ENCODE results near the gene MORN4. TPM values are rescaled to one million over a fixed set of nuclear protein-coding genes. Genes with fewer than 3 reads are reported as not detected.
A peak's percentile ranks its signal among the peaks of the same experiment; 100 is the strongest.

Gene MORN4
- total and polyA plus RNA-seq, 9 of the 15 experiments (the other 6 are each of a cell fraction or from before 2014, with no cell fraction given): 8.3 to 23.9 (median 11.7) TPM

DNA sequence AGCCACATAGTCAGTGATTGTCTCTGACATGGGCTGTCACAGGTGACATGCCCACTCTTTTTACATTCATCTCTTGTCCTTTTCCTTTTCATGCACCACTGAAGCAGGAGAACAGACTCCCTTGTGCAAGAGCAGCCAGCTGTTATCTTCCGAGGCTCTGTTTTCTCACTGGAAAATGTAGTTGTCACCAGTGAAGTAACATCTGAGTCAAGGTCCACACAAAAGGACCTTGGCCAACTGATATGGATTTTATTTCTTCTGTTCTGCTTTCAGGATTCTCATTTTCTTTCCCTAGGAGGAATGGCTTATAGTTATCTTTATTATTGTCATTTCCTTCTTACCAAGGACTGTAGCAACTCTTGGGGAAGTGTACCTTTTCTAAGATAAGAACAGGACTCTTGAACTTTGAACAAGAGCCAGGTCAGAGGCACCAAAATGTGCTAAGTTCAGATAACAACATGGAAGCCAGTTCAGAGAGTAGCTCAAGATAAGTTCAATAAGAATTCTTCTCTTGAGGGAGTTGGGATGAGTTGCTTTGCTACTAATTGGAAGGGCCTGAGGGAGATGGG lies 31.1 kb upstream of the MORN4 start (continued):
- TF ChIP-seq NCOA4 (IDR thresholded peaks at IDR 0.05; ENCODE audit: partially characterized antibody) (peak; percentile 7), JUNB (CRISPR knock-in tag; conservative IDR thresholded peaks at IDR 0.05) (no peak), PPARD (CRISPR knock-in tag; IDR thresholded peaks at IDR 0.05) (no peak), GABPA (tag; conservative IDR thresholded peaks at IDR 0.05; ENCODE audit: low read depth) (no peak), SAP30 (IDR thresholded peaks at IDR 0.05; ENCODE audit: borderline replicate concordance, insufficient read depth, low read depth, low read length, poor library complexity, severe bottlenecking) (no peak), PHB2 (IDR thresholded peaks at IDR 0.05; ENCODE audit: low read depth) (no peak; the same call in 1 of the 2 replicates), ZZZ3 (IDR thresholded peaks at IDR 0.05) (no peak), TOE1 (IDR thresholded peaks at IDR 0.05; ENCODE audit: borderline replicate concordance) (0 out of 2 replicates have a peak, but pooled peaks have one; percentile 51), TOE1 (CRISPR knock-in tag; IDR thresholded peaks at IDR 0.05; ENCODE audit: borderline replicate concordance, low read depth) (no peak), PTRF (tag; IDR thresholded peaks at IDR 0.05) (no peak), ZNF197 (CRISPR knock-in tag; IDR thresholded peaks at IDR 0.05; ENCODE audit: low read depth) (no peak), CCNT2 (IDR thresholded peaks at IDR 0.05; ENCODE audit: borderline replicate concordance, extremely low read depth, insufficient read length, low read depth, low read length) (peak; percentile 87), KLF13 (tag; IDR thresholded peaks at IDR 0.05; ENCODE audit: borderline replicate concordance, low read depth) (no peak), MAFK (IDR thresholded peaks at IDR 0.05; ENCODE audit: low read length) (no peak), RBM34 (IDR thresholded peaks at IDR 0.05; ENCODE audit: borderline replicate concordance, insufficient read depth, low read length) (no peak), YY1 (IDR thresholded peaks at IDR 0.05; ENCODE audit: borderline replicate concordance in 1 of 3, control insufficient read depth in 1 of 3, extremely low read depth in 1 of 3, insufficient read depth in 3 of 3, insufficient read length in 1 of 3, insufficient replicate concordance in 2 of 3, low read depth in 1 of 3, low read length in 2 of 3) (no peak), DPF2 (IDR thresholded peaks at IDR 0.05) (peak; percentile 97)
- TF ChIP-seq, protein P1, sequence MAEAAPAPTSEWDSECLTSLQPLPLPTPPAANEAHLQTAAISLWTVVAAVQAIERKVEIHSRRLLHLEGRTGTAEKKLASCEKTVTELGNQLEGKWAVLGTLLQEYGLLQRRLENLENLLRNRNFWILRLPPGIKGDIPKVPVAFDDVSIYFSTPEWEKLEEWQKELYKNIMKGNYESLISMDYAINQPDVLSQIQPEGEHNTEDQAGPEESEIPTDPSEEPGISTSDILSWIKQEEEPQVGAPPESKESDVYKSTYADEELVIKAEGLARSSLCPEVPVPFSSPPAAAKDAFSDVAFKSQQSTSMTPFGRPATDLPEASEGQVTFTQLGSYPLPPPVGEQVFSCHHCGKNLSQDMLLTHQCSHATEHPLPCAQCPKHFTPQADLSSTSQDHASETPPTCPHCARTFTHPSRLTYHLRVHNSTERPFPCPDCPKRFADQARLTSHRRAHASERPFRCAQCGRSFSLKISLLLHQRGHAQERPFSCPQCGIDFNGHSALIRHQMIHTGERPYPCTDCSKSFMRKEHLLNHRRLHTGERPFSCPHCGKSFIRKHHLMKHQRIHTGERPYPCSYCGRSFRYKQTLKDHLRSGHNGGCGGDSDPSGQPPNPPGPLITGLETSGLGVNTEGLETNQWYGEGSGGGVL (CRISPR knock-in tag; IDR thresholded peaks at IDR 0.05): no peak
- TF ChIP-seq, protein P2, sequence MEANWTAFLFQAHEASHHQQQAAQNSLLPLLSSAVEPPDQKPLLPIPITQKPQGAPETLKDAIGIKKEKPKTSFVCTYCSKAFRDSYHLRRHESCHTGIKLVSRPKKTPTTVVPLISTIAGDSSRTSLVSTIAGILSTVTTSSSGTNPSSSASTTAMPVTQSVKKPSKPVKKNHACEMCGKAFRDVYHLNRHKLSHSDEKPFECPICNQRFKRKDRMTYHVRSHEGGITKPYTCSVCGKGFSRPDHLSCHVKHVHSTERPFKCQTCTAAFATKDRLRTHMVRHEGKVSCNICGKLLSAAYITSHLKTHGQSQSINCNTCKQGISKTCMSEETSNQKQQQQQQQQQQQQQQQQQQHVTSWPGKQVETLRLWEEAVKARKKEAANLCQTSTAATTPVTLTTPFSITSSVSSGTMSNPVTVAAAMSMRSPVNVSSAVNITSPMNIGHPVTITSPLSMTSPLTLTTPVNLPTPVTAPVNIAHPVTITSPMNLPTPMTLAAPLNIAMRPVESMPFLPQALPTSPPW (CRISPR knock-in tag; IDR thresholded peaks at IDR 0.05): no peak
- TF ChIP-seq, protein P3, sequence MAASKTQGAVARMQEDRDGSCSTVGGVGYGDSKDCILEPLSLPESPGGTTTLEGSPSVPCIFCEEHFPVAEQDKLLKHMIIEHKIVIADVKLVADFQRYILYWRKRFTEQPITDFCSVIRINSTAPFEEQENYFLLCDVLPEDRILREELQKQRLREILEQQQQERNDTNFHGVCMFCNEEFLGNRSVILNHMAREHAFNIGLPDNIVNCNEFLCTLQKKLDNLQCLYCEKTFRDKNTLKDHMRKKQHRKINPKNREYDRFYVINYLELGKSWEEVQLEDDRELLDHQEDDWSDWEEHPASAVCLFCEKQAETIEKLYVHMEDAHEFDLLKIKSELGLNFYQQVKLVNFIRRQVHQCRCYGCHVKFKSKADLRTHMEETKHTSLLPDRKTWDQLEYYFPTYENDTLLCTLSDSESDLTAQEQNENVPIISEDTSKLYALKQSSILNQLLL (CRISPR knock-in tag; IDR thresholded peaks at IDR 0.05; ENCODE audit: borderline replicate concordance): no peak
